Activated CD8-positive, alpha-beta memory T cell treated with anti-CD3 and anti-CD28 coated beads for 1 hour (primary cell): ENCODE results near the gene MRPL12.
"Not testable (repeated sequence)": the region's sequence is repeated elsewhere in the genome, so short reads cannot be mapped to it uniquely, and the experiment has no call there.

Experiments used
- DNase-seq, 2 donors: peaks; one replicate each; pipeline ENCODE4 v3.0.0-alpha.2; 2020; ENCODE audit warnings: low read depth in 1 of 2; ENCODE audit errors: extremely low read depth in 1 of 2

The MRPL12 gene

GRCh38 chr17:81737947-81738800 is 35.0 kb downstream of the MRPL12 start:
- DNase-seq = no peak

- no peak for DNase-seq
These were observed 35.7 kb downstream of the MRPL12 start for GRCh38 chr17:81738801-81739393.

GRCh38 chr17:81739593-81739992 is 36.4 kb downstream of the MRPL12 start:
- DNase-seq = not testable (repeated sequence)

- DNase-seq = no peak
These were observed 37.3 kb downstream of the MRPL12 start for GRCh38 chr17:81740395-81740961.

GRCh38 chr17:81741049-81741593 is 38.0 kb downstream of the MRPL12 start:
- no peak for DNase-seq

GRCh38 chr17:81741594-81742452 is 38.7 kb downstream of the MRPL12 start:
- DNase-seq = no peak
